Neural cell (in vitro differentiated cells): ENCODE data around the gene DPP9.

Source experiments
- SMC3 ChIP-seq: fragments of 450-650 bp; conservative IDR thresholded peaks from 2 replicates; pipeline ENCODE4 v1.6.1; 2014; ENCODE audit warnings: antibody characterized with exemption, mild to moderate bottlenecking, moderate library complexity; ENCODE audit not compliant: poor library complexity
- TF ChIP-seq, protein P1 (sequence below): fragments of 450-650 bp; IDR thresholded peaks from 2 replicates; pipeline ENCODE4 v1.5.1; 2014; ENCODE audit warnings: antibody characterized with exemption, mild to moderate bottlenecking, moderate library complexity; ENCODE audit not compliant: poor library complexity, severe bottlenecking

DNA sequence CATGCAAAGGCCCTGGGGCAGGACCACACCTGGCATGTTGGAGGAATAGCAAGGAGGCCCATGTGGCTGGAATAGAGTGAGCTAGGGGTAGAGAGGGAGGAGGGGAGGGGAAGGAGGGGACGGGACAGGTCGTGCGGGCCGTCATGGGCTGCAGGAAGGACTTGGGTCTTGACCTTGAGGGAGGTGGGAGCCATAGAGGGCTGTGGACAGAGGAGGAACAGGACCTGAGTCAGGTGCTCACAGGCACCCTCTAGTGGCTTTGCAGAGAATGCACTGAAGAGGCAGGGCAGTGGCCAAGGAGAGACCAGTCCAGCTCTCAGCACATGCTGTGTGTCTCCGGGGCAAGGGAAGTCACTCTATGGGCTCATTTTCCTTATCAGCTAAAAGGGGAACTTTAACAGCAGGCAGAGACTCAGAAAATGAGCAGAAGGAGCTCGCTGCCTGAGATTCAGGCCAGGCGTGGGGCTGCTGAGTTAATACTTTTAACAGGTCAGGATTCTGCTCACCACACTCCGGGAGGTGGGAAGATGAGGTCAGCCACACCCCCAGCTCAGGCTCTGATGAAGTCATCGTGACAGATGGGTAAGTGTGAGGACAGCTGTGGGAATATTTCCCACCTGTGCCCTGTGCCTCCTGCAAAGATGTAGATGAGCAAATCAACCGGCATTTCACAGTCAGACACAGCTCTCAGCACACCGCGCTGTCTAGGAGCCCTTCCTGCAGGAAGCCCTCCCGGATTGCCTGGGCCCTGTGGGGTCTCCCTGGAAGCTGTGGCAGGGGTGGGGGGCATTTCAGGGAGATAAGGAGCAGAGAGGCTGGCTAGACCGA lies 90.3 kb downstream of the DPP9 start:
- TF ChIP-seq, protein P1, sequence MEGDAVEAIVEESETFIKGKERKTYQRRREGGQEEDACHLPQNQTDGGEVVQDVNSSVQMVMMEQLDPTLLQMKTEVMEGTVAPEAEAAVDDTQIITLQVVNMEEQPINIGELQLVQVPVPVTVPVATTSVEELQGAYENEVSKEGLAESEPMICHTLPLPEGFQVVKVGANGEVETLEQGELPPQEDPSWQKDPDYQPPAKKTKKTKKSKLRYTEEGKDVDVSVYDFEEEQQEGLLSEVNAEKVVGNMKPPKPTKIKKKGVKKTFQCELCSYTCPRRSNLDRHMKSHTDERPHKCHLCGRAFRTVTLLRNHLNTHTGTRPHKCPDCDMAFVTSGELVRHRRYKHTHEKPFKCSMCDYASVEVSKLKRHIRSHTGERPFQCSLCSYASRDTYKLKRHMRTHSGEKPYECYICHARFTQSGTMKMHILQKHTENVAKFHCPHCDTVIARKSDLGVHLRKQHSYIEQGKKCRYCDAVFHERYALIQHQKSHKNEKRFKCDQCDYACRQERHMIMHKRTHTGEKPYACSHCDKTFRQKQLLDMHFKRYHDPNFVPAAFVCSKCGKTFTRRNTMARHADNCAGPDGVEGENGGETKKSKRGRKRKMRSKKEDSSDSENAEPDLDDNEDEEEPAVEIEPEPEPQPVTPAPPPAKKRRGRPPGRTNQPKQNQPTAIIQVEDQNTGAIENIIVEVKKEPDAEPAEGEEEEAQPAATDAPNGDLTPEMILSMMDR = peak; percentile 37
- TF ChIP-seq SMC3 = no peak
